Endothelial cell of umbilical vein (primary cell): ENCODE results near the gene SRRM4.

Source experiments
- CTCF ChIP-seq, 2 donors: IDR thresholded peaks; 1 replicate in 1 of 2; 2 replicates in 1 of 2; pipeline ENCODE4 v1.5.1; 2011; ENCODE audit warnings: low read length in 2 of 2, mild to moderate bottlenecking in 2 of 2, moderate library complexity in 2 of 2, control low read depth in 1 of 2, inconsistent platforms in 1 of 2, low read depth in 1 of 2; ENCODE audit not compliant: insufficient read depth in 1 of 2; ENCODE audit errors: extremely low read depth in 1 of 2
- EZH2 ChIP-seq: IDR thresholded peaks from 2 replicates; pipeline ENCODE4 v1.6.1; 2012; ENCODE audit warnings: borderline replicate concordance, low read depth, mild to moderate bottlenecking, moderate library complexity, low read length, inconsistent platforms; ENCODE audit not compliant: severe bottlenecking
- MYC ChIP-seq: IDR thresholded peaks from one replicate; pipeline ENCODE4 v1.6.1; 2011; ENCODE audit warnings: mild to moderate bottlenecking, low read depth, low read length
- POLR2AphosphoS5 ChIP-seq: IDR thresholded peaks from 2 replicates; pipeline ENCODE4 v1.6.1; 2012; ENCODE audit warnings: low read depth, mild to moderate bottlenecking, control low read depth, low read length, moderate library complexity; ENCODE audit not compliant: insufficient read depth

GRCh38 chr12:119005085-119005484 is 23.7 kb downstream of the SRRM4 start:
- TF ChIP-seq EZH2 (no peak), CTCF (IDR thresholded peaks at IDR 0.05; ENCODE audit: extremely low read depth in 1 of 2, insufficient read depth in 1 of 2, low read depth in 1 of 2, low read length in 2 of 2) (no peak), POLR2AphosphoS5 (no peak), MYC (no peak)
